HL-60 (cell line): ENCODE measurements around the gene POMT1.

Experiments used
- POLR2AphosphoS5 ChIP-seq: IDR thresholded peaks from 2 replicates; pipeline ENCODE4 v1.6.1; 2012; ENCODE audit warnings: low read depth
- TF ChIP-seq, protein P1 (sequence below): IDR thresholded peaks from one replicate; pipeline ENCODE4 v1.5.1; 2011; ENCODE audit warnings: low read length, control low read depth, inconsistent platforms; ENCODE audit not compliant: insufficient read depth
- TF ChIP-seq, protein P2 (sequence below): IDR thresholded peaks from 2 replicates; pipeline ENCODE4 v1.6.1; 2012; ENCODE audit warnings: low read depth; ENCODE audit not compliant: insufficient replicate concordance

DNA sequence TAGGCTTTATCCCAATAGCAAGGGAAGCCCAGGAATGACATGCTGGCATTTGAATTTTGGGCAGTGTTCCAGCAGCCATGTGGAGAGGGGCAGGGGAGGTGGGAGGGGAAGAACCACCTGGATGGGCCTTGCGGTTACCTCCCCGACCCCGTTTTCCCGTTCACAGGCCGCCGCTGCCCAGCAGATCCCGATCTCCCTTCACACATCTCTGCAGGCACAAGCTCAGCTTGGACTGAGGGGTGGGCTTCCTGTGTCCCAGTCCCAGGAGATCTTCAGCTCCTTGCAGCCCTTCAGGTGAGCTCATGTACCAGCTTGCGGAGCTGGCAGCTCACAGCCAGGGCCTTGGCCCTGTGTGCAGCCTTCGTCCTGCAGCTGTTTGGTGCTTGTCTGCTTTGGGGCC, 15.7 kb upstream of the POMT1 start:
- TF ChIP-seq, protein P1, sequence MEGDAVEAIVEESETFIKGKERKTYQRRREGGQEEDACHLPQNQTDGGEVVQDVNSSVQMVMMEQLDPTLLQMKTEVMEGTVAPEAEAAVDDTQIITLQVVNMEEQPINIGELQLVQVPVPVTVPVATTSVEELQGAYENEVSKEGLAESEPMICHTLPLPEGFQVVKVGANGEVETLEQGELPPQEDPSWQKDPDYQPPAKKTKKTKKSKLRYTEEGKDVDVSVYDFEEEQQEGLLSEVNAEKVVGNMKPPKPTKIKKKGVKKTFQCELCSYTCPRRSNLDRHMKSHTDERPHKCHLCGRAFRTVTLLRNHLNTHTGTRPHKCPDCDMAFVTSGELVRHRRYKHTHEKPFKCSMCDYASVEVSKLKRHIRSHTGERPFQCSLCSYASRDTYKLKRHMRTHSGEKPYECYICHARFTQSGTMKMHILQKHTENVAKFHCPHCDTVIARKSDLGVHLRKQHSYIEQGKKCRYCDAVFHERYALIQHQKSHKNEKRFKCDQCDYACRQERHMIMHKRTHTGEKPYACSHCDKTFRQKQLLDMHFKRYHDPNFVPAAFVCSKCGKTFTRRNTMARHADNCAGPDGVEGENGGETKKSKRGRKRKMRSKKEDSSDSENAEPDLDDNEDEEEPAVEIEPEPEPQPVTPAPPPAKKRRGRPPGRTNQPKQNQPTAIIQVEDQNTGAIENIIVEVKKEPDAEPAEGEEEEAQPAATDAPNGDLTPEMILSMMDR: no peak
- TF ChIP-seq, protein P2, sequence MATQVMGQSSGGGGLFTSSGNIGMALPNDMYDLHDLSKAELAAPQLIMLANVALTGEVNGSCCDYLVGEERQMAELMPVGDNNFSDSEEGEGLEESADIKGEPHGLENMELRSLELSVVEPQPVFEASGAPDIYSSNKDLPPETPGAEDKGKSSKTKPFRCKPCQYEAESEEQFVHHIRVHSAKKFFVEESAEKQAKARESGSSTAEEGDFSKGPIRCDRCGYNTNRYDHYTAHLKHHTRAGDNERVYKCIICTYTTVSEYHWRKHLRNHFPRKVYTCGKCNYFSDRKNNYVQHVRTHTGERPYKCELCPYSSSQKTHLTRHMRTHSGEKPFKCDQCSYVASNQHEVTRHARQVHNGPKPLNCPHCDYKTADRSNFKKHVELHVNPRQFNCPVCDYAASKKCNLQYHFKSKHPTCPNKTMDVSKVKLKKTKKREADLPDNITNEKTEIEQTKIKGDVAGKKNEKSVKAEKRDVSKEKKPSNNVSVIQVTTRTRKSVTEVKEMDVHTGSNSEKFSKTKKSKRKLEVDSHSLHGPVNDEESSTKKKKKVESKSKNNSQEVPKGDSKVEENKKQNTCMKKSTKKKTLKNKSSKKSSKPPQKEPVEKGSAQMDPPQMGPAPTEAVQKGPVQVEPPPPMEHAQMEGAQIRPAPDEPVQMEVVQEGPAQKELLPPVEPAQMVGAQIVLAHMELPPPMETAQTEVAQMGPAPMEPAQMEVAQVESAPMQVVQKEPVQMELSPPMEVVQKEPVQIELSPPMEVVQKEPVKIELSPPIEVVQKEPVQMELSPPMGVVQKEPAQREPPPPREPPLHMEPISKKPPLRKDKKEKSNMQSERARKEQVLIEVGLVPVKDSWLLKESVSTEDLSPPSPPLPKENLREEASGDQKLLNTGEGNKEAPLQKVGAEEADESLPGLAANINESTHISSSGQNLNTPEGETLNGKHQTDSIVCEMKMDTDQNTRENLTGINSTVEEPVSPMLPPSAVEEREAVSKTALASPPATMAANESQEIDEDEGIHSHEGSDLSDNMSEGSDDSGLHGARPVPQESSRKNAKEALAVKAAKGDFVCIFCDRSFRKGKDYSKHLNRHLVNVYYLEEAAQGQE: no peak
- no peak for TF ChIP-seq POLR2AphosphoS5
